KMS-11 (cell line): ENCODE measurements around the gene MCHR2.

ENCODE experiments used
- H2AFZ ChIP-seq: fragments of 200-600 bp; sonication (generic); 2 replicates; pipeline ENCODE4 v1.6.1; 2016; ENCODE audit warnings: antibody characterized with exemption, mixed run types, low read depth
- H3K27ac ChIP-seq: fragments of 200-600 bp; sonication (generic); 2 replicates; pipeline ENCODE4 v1.6.1; 2016; ENCODE audit warnings: mild to moderate bottlenecking, mixed run types
- H3K27me3 ChIP-seq: fragments of 200-600 bp; sonication (generic); 2 replicates; pipeline ENCODE4 v1.6.1; 2017; ENCODE audit warnings: mild to moderate bottlenecking, low read depth, mixed run types, moderate library complexity; ENCODE audit not compliant: insufficient read depth
- H3K36me3 ChIP-seq: fragments of 200-600 bp; sonication (generic); 2 replicates; pipeline ENCODE4 v1.6.1; 2017; ENCODE audit warnings: mild to moderate bottlenecking, mixed run types; ENCODE audit not compliant: insufficient read depth
- H3K4me1 ChIP-seq: fragments of 200-600 bp; sonication (generic); 2 replicates; pipeline ENCODE4 v1.6.1; 2016; ENCODE audit warnings: mild to moderate bottlenecking, low read depth, mixed run types; ENCODE audit not compliant: poor library complexity, severe bottlenecking
- H3K4me2 ChIP-seq: fragments of 200-600 bp; sonication (generic); 2 replicates; pipeline ENCODE4 v1.7.0; 2016; ENCODE audit warnings: mild to moderate bottlenecking, mixed run types
- H3K4me3 ChIP-seq: fragments of 200-600 bp; sonication (generic); IDR thresholded peaks from 2 replicates; pipeline ENCODE4 v1.6.1; 2017; ENCODE audit warnings: low read depth, low read length, mixed read lengths; ENCODE audit not compliant: insufficient read depth
- H3K79me2 ChIP-seq: fragments of 200-600 bp; sonication (generic); 2 replicates; pipeline ENCODE4 v1.6.1; 2016; ENCODE audit warnings: low read depth, mixed run types; ENCODE audit not compliant: insufficient read depth
- H3K9ac ChIP-seq: fragments of 200-600 bp; sonication (generic); 2 replicates; pipeline ENCODE4 v1.6.1; 2016; ENCODE audit warnings: mild to moderate bottlenecking, mixed run types
- H4K20me1 ChIP-seq: fragments of 200-600 bp; sonication (generic); 2 replicates; pipeline ENCODE4 v1.6.1; 2016; ENCODE audit warnings: mild to moderate bottlenecking, mixed run types; ENCODE audit not compliant: insufficient read depth
- CTCF ChIP-seq: fragments of 200-600 bp; sonication (generic); conservative IDR thresholded peaks from 2 replicates; pipeline ENCODE4 v1.6.1; 2017; ENCODE audit warnings: low read depth, mild to moderate bottlenecking, antibody characterized with exemption, low read length, moderate library complexity, mixed read lengths

The MCHR2 gene

GRCh38 chr6:99993146-99993532, 884 bp downstream of the MCHR2 start:
- H3K4me3 ChIP-seq = no peak overlapping the region
- no peak for TF ChIP-seq CTCF

GRCh38 chr6:99991955-99992354, 2.1 kb downstream of the MCHR2 start:
- no peaks in the 10 kb centered on the region for H4K20me1 ChIP-seq
- H3K4me2 ChIP-seq = no peak overlapping the region
- H3K79me2 ChIP-seq = no peaks in the 10 kb centered on the region
- no peak for TF ChIP-seq CTCF
- H3K27me3 ChIP-seq = no peaks in the 10 kb centered on the region
- H3K36me3 ChIP-seq = no peaks in the 10 kb centered on the region
- no peak overlapping the region for H2AFZ ChIP-seq
- H3K4me3 ChIP-seq = no peak overlapping the region
- no peak overlapping the region for H3K27ac ChIP-seq
- H3K9ac ChIP-seq = no peak overlapping the region
- H3K4me1 ChIP-seq = no peaks in the 10 kb centered on the region

More at GRCh38 chr6:99993146-99993532, 884 bp downstream of the MCHR2 start:
- Histone ChIP-seq H3K27ac (no peak overlapping the region), H3K4me2 (no peak overlapping the region), H3K36me3 (no peaks in the 10 kb centered on the region), H4K20me1 (no peaks in the 10 kb centered on the region), H2AFZ (no peak overlapping the region), H3K9ac (no peak overlapping the region), H3K79me2 (no peaks in the 10 kb centered on the region), H3K4me1 (no peaks in the 10 kb centered on the region), H3K27me3 (no peaks in the 10 kb centered on the region)

- no peaks in the 10 kb centered on the region for H3K27me3 ChIP-seq
- no peak for TF ChIP-seq CTCF
- H3K9ac ChIP-seq = no peak overlapping the region
- no peaks in the 10 kb centered on the region for H3K36me3 ChIP-seq
- no peaks in the 10 kb centered on the region for H4K20me1 ChIP-seq
- H3K27ac ChIP-seq = no peak overlapping the region
- H3K79me2 ChIP-seq = no peaks in the 10 kb centered on the region
- H3K4me2 ChIP-seq = no peak overlapping the region
- no peak overlapping the region for H3K4me3 ChIP-seq
- no peaks in the 10 kb centered on the region for H3K4me1 ChIP-seq
- no peak overlapping the region for H2AFZ ChIP-seq
Measured at GRCh38 chr6:99980741-99981140, 13.3 kb downstream of the MCHR2 start.

- Histone ChIP-seq H2AFZ (no peak overlapping the region), H4K20me1 (no peaks in the 10 kb centered on the region), H3K36me3 (no peaks in the 10 kb centered on the region), H3K27ac (no peak overlapping the region), H3K9ac (no peak overlapping the region), H3K27me3 (no peaks in the 10 kb centered on the region), H3K4me2 (no peak overlapping the region), H3K79me2 (no peaks in the 10 kb centered on the region), H3K4me3 (no peak overlapping the region), H3K4me1 (no peaks in the 10 kb centered on the region)
- TF ChIP-seq CTCF = no peak
Measured at GRCh38 chr6:99979953-99980352, 14.1 kb downstream of the MCHR2 start.
